ENCODE measurements around the gene NELFE.

GRCh38 chr6:31971279-31971992 is 12.7 kb upstream of the NELFE start:
- TF ChIP-seq POLR2A (IDR thresholded peaks at IDR 0.05): no peak
- TF ChIP-seq, protein P1, sequence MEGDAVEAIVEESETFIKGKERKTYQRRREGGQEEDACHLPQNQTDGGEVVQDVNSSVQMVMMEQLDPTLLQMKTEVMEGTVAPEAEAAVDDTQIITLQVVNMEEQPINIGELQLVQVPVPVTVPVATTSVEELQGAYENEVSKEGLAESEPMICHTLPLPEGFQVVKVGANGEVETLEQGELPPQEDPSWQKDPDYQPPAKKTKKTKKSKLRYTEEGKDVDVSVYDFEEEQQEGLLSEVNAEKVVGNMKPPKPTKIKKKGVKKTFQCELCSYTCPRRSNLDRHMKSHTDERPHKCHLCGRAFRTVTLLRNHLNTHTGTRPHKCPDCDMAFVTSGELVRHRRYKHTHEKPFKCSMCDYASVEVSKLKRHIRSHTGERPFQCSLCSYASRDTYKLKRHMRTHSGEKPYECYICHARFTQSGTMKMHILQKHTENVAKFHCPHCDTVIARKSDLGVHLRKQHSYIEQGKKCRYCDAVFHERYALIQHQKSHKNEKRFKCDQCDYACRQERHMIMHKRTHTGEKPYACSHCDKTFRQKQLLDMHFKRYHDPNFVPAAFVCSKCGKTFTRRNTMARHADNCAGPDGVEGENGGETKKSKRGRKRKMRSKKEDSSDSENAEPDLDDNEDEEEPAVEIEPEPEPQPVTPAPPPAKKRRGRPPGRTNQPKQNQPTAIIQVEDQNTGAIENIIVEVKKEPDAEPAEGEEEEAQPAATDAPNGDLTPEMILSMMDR (IDR thresholded peaks at IDR 0.05): no peak
